HFFc6 (cell line): Measurements from ENCODE around the gene SVOP. TPM values are rescaled to one million over a fixed set of nuclear protein-coding genes. Genes with fewer than 3 reads are reported as not detected.

ENCODE experiments used
- DNase-seq: peaks from one replicate; pipeline ENCODE4 v3.0.0-alpha.2; 2018
- H3K27ac Mint-ChIP-seq: 2 replicates; pipeline ENCODE4 v1.8.0; 2020; ENCODE audit warnings: mild to moderate bottlenecking, mixed read lengths
- H3K27me3 Mint-ChIP-seq: 2 replicates; pipeline ENCODE4 v1.8.0; 2021; ENCODE audit warnings: mild to moderate bottlenecking, moderate library complexity, mixed read lengths; ENCODE audit not compliant: insufficient read depth
- H3K36me3 Mint-ChIP-seq: 2 replicates; pipeline ENCODE4 v1.8.0; 2021; ENCODE audit warnings: low read depth, mixed read lengths
- H3K4me1 Mint-ChIP-seq: 2 replicates; pipeline ENCODE4 v1.8.0; 2020; ENCODE audit warnings: low read depth, mixed read lengths
- H3K4me3 Mint-ChIP-seq: 2 replicates; pipeline ENCODE4 v1.8.0; 2020; ENCODE audit warnings: mild to moderate bottlenecking, moderate library complexity, mixed read lengths
- H3K9me3 Mint-ChIP-seq: 2 replicates; pipeline ENCODE4 v1.8.0; 2020; ENCODE audit warnings: mild to moderate bottlenecking, mixed read lengths
- total RNA-seq, 6 experiments: library from RNA; stranded (reverse); fragmentation: NEBNext Ultra II Directional; extraction: Animal tissue kit (Norgen Biotek cat#: 25700); gene quantifications; 2 replicates in 1 of 6; 3 replicates in 5 of 6; pipeline ENCODE4 v1.2.3, GENCODE V29; 2021
- TF ChIP-seq, protein P1 (sequence below): fragments of 200-600 bp; sonication (generic); IDR thresholded peaks from 2 replicates; pipeline ENCODE4 v1.5.0; 2021; ENCODE audit warnings: antibody characterized with exemption, mild to moderate bottlenecking

SVOP gene
- total RNA-seq, 6 experiments from 2014 or later, result not detected

DNA sequence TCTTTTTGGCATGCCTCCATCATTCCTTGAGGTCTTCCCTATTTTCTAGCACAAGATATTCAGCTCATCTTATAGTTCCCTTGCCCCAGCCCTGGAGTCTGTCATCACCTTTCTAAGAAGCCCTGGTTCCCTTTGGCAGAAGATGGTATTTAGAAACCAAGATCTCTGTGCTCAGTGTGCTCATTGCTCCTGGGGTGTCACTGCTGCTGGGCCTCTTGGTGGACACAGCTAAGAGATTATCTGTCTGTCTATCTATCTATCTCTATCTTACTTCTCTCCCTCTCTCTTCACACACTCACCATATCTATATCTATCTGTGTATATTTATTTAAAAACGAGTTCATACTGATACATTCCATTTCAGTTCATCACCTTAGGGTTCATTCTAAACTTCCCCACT lies 73.8 kb downstream of the SVOP start:
- Mint-ChIP-seq H3K36me3 (peaks cover 9% of the 10 kb centered on the region; the same call in 1 of the 2 replicates), H3K9me3 (peaks cover 12% of the 10 kb centered on the region), H3K4me1 (peaks cover 31% of the 10 kb centered on the region), H3K27me3 (peaks cover 7% of the 10 kb centered on the region), H3K4me3 (no peak overlapping the region), H3K27ac (no peak overlapping the region)
- TF ChIP-seq, protein P1, sequence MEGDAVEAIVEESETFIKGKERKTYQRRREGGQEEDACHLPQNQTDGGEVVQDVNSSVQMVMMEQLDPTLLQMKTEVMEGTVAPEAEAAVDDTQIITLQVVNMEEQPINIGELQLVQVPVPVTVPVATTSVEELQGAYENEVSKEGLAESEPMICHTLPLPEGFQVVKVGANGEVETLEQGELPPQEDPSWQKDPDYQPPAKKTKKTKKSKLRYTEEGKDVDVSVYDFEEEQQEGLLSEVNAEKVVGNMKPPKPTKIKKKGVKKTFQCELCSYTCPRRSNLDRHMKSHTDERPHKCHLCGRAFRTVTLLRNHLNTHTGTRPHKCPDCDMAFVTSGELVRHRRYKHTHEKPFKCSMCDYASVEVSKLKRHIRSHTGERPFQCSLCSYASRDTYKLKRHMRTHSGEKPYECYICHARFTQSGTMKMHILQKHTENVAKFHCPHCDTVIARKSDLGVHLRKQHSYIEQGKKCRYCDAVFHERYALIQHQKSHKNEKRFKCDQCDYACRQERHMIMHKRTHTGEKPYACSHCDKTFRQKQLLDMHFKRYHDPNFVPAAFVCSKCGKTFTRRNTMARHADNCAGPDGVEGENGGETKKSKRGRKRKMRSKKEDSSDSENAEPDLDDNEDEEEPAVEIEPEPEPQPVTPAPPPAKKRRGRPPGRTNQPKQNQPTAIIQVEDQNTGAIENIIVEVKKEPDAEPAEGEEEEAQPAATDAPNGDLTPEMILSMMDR, result no peak
- no peak for DNase-seq

DNA sequence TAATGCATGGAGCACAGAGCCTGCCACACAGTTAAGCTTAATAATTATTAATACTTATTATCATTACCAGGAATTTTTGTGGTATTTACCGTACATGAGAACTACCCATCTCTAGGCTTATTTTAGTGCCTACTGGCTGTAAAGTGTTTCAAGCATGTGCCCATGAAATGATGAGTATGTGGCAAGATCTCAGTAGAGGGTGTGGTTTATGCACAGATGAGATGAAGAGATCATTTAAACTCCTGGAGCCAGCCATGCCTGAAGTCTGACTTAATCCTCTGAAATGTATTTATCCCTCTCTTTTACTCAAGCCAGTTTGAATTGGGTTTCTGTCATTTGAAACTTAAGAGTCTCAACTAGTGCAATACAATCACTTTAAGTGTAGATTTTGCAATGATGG lies 80.7 kb downstream of the SVOP start:
- no peak overlapping the region for H3K4me3 Mint-ChIP-seq
- no peaks in the 10 kb centered on the region for H3K36me3 Mint-ChIP-seq
- no peak overlapping the region for H3K27ac Mint-ChIP-seq
- TF ChIP-seq, protein P1, result no peak
- H3K4me1 Mint-ChIP-seq, result no peaks in the 10 kb centered on the region
- H3K27me3 Mint-ChIP-seq, result peaks cover 28% of the 10 kb centered on the region
- no peaks in the 10 kb centered on the region for H3K9me3 Mint-ChIP-seq
- DNase-seq, result no peak

DNA sequence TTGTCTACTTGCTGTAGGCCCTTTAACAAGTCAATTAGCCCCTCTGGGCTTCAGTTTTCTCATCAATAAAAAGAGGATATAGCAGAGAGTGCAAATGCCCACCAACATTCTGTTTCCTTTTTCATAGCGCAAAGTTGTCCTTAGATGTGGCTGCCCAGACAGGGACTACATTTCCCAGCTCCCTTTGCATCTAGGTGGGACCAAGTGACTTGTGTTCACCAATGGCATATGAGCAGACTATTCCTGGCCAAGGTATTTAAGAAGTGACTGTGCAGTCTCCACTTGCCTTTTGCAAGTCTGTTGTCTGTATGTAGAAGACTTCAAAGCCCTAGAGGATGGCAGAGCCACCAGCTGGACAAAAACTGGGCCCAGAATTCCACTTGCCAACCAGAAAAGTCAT lies 81.3 kb downstream of the SVOP start:
- TF ChIP-seq, protein P1, result no peak
- Mint-ChIP-seq H3K27ac (no peak overlapping the region), H3K27me3 (peaks cover 26% of the 10 kb centered on the region), H3K36me3 (no peaks in the 10 kb centered on the region), H3K4me3 (no peak overlapping the region), H3K4me1 (no peaks in the 10 kb centered on the region), H3K9me3 (no peaks in the 10 kb centered on the region)
- peak; percentile 5 for DNase-seq

DNA sequence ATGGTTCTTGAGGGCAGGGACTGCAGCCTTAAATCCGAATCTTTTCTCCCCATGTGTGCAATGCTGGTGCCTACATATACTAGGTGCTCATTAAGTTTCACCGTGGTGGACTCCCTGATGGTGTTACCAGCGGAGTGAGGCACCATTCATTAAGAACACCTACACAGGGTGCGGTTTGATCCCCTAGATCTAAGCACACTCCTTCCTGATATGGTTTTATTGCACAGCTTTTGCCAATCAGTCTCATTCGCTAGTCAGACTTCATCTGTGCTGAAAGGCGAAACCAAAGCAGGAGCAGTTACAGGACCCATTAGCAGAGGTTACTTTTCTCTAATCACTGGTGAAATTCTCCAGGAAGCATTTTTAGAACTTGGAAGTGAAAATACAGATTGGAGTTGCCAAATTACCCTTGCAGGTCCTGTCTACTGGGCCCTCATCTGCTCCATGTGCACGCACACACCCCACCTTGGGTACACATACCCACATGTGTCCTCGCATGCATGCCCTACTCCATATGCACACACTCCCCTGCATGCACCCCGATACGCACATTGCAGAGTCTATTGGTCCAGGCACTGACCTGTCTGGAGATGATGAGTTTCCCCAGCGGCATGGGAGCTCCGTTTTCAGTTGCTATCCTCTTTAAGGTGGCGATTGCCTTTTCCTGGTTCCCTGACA lies 82.5 kb downstream of the SVOP start:
- H3K4me1 Mint-ChIP-seq, result no peaks in the 10 kb centered on the region
- no peak overlapping the region for H3K27ac Mint-ChIP-seq
- H3K4me3 Mint-ChIP-seq, result no peak overlapping the region
- no peak for DNase-seq
- no peaks in the 10 kb centered on the region for H3K36me3 Mint-ChIP-seq
- peaks cover 30% of the 10 kb centered on the region for H3K27me3 Mint-ChIP-seq
- no peaks in the 10 kb centered on the region for H3K9me3 Mint-ChIP-seq
- TF ChIP-seq, protein P1, result no peak

DNA sequence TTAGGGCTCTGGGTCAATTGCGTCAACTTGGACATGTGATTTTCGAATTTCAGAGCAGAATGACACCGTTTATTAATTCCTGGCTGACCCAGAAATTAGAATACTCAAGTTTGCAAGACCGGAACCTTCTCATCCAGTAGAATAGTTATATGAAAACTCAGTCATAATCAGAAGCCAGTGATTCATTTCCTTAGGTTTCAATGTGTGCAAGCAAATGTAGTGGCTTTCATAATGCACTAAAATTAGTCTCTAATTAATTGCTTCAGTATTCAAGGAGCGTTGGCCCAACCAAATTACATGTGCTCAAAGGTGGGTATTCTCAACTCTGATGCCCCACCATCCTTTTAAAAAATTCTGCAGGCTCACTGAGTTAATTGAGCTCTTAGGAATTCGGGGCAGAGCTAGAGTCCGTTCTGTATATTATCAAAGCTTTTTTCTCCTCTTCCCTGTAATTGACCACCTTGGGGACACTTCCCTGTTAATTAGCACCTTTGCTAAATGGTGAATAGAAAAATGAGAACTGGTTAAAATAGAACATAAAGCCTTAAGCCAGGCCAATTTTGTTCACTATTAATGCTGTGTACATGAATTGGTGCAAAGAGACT lies 85.6 kb downstream of the SVOP start:
- DNase-seq, result no peak
- TF ChIP-seq, protein P1, result no peak
- no peaks in the 10 kb centered on the region for H3K36me3 Mint-ChIP-seq
- peaks cover 24% of the 10 kb centered on the region for H3K27me3 Mint-ChIP-seq
- H3K4me3 Mint-ChIP-seq, result no peak overlapping the region
- no peak overlapping the region for H3K27ac Mint-ChIP-seq
- no peaks in the 10 kb centered on the region for H3K9me3 Mint-ChIP-seq
- no peaks in the 10 kb centered on the region for H3K4me1 Mint-ChIP-seq
